IPS-20b (cell line): ENCODE measurements around the gene KRTAP10-10.

Experiments
- H3K27ac ChIP-seq: one replicate; pipeline ENCODE4 v1.5.1; 2013; ENCODE audit warnings: low read length
- H3K27me3 ChIP-seq: 2 replicates; pipeline ENCODE4 v1.6.1; 2013; ENCODE audit warnings: mild to moderate bottlenecking, low read length, inconsistent platforms; ENCODE audit not compliant: insufficient read depth
- H3K36me3 ChIP-seq: 2 replicates; pipeline ENCODE4 v1.6.1; 2013; ENCODE audit warnings: low read depth, mild to moderate bottlenecking, inconsistent platforms, low read length, moderate library complexity; ENCODE audit not compliant: insufficient read depth
- H3K4me1 ChIP-seq: 2 replicates; pipeline ENCODE4 v1.6.1; 2013; ENCODE audit warnings: mild to moderate bottlenecking, control low read depth, inconsistent platforms, low read length, moderate library complexity; ENCODE audit not compliant: insufficient read depth
- H3K4me3 ChIP-seq: 2 replicates; pipeline ENCODE4 v1.5.1; 2013; ENCODE audit warnings: mild to moderate bottlenecking, low read length, inconsistent platforms
- H3K9ac ChIP-seq: 2 replicates; pipeline ENCODE4 v1.6.1; 2013; ENCODE audit warnings: low read depth, mild to moderate bottlenecking, inconsistent platforms, low read length, moderate library complexity
- H3K9me3 ChIP-seq: 2 replicates; pipeline ENCODE4 v1.6.1; 2013; ENCODE audit warnings: mild to moderate bottlenecking, low read depth, low read length, inconsistent platforms; ENCODE audit not compliant: insufficient read depth

The KRTAP10-10 gene

DNA sequence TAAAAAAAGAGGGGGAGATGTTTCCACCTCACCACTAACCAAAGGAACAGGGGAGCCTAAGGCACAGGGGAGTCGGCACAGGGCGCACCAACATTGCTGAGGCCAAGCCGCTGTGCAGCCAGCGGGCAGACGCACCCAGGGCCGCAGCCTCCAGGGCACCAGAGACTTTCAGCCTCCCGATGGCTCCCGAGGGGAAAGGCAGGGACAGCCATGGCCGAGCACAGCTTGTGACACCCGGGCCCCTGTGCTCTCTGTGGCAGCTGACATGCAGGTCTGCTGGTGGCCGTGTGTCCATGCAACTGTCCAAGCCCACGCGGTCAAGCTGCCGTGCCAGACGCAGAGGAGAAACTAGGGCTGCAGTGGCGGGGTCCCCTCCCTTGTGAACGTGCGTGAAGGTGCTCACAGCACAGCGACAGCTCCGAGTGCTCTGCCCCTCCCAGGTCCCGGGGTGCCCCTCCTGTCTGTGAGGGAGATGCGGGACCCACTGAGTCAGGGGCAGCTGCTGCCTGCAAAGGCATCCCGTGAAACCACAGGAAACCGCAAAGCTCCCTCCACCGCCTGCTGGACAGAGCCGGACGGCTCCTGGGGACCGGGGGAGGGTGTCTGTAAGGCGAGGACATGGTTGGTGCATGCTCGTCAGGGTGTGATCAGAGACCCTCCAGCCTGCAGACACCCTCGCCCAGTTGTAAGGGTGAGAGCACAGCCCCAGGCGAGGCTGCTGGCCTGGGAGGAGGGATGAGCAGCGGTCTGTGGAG is 11.6 kb downstream of the KRTAP10-10 start:
- Histone ChIP-seq H3K4me1 (no peaks in the 10 kb centered on the region; the same call in 1 of the 2 replicates), H3K36me3 (no peaks in the 10 kb centered on the region), H3K4me3 (no peak overlapping the region), H3K9ac (no peak overlapping the region), H3K27ac (no peak overlapping the region), H3K27me3 (no peaks in the 10 kb centered on the region), H3K9me3 (peaks cover 12% of the 10 kb centered on the region; the same call in 1 of the 2 replicates)

DNA sequence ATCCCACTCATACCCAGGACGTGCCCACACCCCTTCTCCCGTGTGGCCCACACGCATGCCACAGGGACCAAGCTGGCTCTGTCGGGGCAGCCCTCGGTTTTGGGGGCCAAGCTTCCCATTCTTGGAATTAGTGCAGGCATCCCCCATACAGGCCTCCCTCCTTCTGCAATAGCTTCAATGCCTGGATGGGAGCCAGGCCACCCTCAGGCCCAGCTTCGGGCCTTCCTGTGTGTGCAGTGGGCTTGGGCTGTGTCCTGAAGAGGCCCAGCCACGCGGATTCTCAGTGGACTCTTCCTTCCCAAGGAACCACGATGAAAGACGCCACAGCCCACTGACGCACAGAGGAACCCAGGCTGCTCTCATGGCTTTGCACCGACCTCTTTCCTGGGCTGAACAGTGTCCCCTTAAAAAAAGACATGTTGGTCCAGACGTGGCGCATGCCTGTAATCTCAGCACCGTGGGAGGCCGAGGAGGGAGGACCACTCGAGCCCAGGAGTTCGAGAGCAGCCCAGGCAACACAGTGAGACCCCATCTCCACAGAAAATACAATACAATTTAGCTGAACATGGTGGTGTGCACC is 12.5 kb downstream of the KRTAP10-10 start:
- peaks cover 7% of the 10 kb centered on the region; the same call in 1 of the 2 replicates for H3K9me3 ChIP-seq
- no peaks in the 10 kb centered on the region; the same call in 1 of the 2 replicates for H3K4me1 ChIP-seq
- H3K27me3 ChIP-seq, result no peaks in the 10 kb centered on the region
- H3K9ac ChIP-seq, result no peak overlapping the region
- H3K4me3 ChIP-seq, result no peak overlapping the region
- no peak overlapping the region for H3K27ac ChIP-seq
- H3K36me3 ChIP-seq, result no peaks in the 10 kb centered on the region

DNA sequence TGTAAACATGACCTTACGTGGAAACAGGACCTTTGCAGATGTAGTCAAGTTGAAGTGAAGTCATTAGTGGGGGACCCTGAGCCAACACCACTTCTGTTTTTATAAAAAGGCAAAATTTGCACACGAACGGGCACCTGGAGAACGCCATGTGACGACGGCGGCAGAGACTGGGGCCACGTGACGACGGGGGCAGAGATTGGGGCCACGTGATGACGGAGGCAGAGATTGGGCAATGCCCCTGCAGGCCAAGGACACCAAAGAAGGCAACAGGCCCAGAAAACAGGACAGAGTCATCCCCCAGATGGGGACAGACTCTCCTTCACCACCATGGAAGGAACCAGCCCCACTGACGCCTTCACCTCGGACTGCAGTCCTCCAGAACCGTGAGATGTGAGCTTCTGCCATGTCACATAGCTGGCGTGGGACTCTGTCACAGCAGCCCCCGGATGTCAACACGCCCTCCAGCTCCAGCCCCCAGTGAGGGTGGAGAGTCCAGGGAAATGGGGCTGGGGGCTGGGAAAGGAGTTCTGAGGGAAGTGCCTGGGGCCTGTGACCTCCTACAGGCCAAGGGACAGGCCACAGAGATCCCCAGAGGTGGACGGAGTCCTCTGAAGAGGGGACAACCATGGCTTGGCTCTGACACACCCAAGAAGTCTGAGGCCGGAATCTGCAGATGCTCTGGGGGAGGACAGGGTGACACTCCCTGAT is 13.3 kb downstream of the KRTAP10-10 start:
- H3K4me1 ChIP-seq, result no peaks in the 10 kb centered on the region; the same call in 1 of the 2 replicates
- no peak overlapping the region for H3K9ac ChIP-seq
- no peak overlapping the region for H3K4me3 ChIP-seq
- H3K27me3 ChIP-seq, result no peaks in the 10 kb centered on the region
- no peak overlapping the region for H3K27ac ChIP-seq
- no peaks in the 10 kb centered on the region for H3K9me3 ChIP-seq
- H3K36me3 ChIP-seq, result no peaks in the 10 kb centered on the region

DNA sequence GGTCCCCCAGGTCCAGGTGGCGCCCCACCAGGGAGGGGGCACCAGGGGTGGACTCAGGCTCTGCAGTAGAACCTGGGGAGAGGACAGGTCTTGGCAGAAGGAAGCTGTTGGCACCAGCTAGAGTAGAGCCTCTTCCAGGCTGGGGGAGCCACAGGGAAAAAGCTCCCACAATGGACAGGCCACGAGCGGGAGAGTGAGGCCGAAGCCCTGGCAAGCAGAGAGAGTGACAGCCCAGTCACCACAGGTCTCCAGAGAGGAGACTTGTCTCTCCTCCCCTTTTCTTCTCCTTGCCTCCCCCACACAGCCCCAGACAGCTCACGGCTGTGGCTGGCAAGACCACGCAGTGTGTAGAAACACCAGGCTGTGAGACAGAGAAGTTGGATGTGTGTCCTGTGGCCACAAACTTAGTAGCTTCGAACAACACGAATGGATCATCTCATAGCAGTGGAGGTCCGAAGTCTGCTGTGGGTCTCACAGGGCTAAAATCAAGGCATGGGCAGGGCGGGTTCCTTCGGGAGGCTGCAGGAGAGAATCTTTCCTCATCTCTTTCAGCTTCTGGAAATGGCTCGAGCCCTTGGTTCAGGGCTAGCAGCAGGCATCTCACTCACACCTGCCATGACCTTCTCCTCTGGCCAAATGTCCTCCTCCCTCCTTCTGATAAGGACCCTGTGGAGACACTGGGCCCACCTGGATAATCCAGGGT is 14.0 kb downstream of the KRTAP10-10 start:
- Histone ChIP-seq H3K9ac (no peak overlapping the region), H3K4me1 (no peaks in the 10 kb centered on the region; the same call in 1 of the 2 replicates), H3K9me3 (no peaks in the 10 kb centered on the region), H3K27ac (no peak overlapping the region), H3K27me3 (no peaks in the 10 kb centered on the region), H3K4me3 (no peak overlapping the region), H3K36me3 (no peaks in the 10 kb centered on the region)

DNA sequence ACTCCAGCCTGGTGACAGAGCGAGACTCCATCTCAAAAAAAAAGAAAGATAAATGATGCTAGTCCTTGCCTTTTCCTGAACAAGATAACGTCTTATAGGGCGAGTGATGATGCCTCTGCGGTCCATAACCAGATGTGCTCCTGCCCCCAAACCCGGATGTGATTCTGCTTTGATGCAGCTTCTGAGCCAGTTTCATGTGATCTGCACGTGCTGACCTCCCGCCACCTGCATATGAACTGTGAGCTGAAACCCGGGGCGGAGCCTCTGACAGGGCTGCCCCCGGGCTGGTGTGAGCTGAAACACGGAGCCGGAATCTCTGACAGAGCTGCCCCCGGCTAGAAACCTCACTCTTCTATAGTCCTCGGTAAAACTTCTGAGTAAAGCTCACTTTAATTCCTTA is 16.0 kb downstream of the KRTAP10-10 start:
- H3K9ac ChIP-seq, result no peak overlapping the region
- no peak overlapping the region for H3K4me3 ChIP-seq
- H3K4me1 ChIP-seq, result no peaks in the 10 kb centered on the region; the same call in 1 of the 2 replicates
- H3K27ac ChIP-seq, result no peak overlapping the region
- no peaks in the 10 kb centered on the region for H3K9me3 ChIP-seq
- H3K27me3 ChIP-seq, result no peaks in the 10 kb centered on the region
- H3K36me3 ChIP-seq, result no peaks in the 10 kb centered on the region

DNA sequence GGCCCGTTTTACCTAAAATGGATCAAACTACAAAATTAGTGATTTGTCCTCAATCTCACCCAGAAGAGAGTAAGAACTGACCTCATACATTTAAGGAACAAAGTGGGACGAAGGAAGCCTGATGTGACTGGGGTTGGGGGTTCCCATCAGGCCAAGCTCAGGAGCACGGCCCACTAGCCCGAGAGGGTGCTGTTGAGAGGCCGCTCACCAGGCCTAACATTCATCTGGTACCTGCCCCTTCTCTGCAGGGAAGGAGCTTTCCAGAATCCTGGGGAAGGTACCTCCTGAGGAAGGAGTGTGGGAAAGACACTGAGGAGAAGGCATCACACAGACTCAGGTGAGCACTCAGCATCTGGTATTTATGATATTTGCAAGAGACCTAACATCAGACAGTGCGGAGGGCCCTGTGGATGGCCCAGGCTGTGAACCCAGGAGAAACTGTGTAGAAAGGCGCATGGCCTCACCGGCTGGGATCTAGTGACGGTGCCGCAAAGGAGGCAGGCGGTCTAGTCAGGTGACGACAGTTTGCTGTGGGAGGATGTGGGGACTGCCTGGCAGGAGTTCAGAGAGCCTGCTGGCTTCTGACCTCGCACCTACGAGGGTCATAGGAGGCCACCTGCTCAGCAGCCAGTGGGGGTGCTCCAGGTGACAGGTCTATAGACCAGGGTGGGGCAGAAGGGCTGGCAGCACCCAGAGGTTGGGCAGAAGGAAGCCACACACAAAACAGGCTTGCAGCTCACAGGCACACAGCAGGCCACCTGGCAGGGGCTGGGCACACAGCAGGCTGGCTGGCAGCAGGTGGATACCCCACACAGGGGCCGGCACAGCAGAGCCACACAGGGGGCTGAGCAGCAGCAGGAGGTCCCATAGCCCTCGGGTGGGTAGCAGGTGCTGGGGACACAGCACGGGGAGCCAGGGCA is 16.8 kb downstream of the KRTAP10-10 start:
- Histone ChIP-seq H3K9me3 (no peaks in the 10 kb centered on the region), H3K4me3 (no peak overlapping the region), H3K4me1 (peaks cover under 1% of the 10 kb centered on the region; the same call in 1 of the 2 replicates), H3K36me3 (no peaks in the 10 kb centered on the region), H3K27me3 (no peaks in the 10 kb centered on the region), H3K27ac (no peak overlapping the region), H3K9ac (no peak overlapping the region)

DNA sequence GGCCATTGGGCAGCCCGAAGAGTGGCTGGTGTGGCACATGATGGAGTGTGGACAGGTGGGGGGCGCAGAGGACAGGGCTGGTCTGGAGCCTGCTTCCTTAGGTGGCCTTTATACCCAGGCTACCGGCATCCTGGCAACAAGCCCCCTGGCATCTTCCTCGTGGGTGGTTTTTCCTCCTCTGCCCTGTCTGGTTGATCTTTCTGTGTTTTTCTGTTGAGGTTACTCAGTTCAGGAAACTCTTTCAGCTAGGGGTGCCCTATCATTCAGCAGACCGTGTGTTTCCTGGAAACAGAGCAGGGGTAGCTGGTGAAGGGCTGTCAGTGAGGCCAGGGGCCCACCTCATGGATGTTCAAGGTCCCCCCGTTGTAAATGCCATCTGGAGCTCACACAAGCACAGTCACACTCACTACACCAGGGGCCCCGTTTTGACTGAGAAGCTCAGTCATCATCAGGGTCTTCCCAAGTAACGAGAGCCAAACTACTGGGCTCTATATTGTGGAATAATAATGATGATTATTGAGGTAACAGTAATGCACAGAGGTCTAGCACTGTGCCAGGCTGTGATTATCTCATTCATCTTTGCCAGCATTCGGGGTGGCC is 17.5 kb downstream of the KRTAP10-10 start, which contains the start of gene KRTAP12-4:
Gene KRTAP12-4 (minus strand): TSS at position 84 of the 600 bp plus-strand sequence. CDS start 45 bp downstream, at position 39.
- Histone ChIP-seq H3K4me3 (no peak within 1 kb of the TSS), H3K9ac (no peak within 1 kb of the TSS), H3K9me3 (no peaks in the 10 kb centered on the region), H3K27ac (no peak within 1 kb of the TSS), H3K4me1 (peaks cover 6% of the 10 kb centered on the region; the same call in 1 of the 2 replicates), H3K36me3 (no peaks in the 10 kb centered on the region), H3K27me3 (no peaks in the 10 kb centered on the region)

DNA sequence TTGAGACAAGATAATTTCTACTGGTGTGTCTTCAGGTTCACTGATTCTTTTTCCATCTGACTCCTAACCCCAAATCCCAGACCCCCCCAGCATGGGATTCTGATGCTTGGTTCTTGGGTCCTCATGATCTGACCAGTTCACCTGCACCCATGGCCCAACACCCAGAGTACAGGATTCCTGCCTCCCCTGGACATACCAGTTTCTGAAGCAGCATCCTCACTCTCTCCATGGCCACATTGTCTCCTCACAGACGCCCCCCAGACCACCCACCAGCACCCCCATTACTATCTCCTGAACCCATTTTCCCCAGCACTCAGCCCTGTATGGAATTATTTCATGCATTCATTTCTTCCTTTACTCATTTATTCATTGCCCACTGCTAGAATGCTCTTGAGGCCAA is 19.7 kb downstream of the KRTAP10-10 start:
- H3K4me3 ChIP-seq, result no peak overlapping the region
- H3K27ac ChIP-seq, result no peak overlapping the region
- no peak overlapping the region for H3K9ac ChIP-seq
- peaks cover 12% of the 10 kb centered on the region; the same call in 1 of the 2 replicates for H3K4me1 ChIP-seq
- H3K36me3 ChIP-seq, result no peaks in the 10 kb centered on the region
- no peaks in the 10 kb centered on the region for H3K27me3 ChIP-seq
- no peaks in the 10 kb centered on the region for H3K9me3 ChIP-seq

DNA sequence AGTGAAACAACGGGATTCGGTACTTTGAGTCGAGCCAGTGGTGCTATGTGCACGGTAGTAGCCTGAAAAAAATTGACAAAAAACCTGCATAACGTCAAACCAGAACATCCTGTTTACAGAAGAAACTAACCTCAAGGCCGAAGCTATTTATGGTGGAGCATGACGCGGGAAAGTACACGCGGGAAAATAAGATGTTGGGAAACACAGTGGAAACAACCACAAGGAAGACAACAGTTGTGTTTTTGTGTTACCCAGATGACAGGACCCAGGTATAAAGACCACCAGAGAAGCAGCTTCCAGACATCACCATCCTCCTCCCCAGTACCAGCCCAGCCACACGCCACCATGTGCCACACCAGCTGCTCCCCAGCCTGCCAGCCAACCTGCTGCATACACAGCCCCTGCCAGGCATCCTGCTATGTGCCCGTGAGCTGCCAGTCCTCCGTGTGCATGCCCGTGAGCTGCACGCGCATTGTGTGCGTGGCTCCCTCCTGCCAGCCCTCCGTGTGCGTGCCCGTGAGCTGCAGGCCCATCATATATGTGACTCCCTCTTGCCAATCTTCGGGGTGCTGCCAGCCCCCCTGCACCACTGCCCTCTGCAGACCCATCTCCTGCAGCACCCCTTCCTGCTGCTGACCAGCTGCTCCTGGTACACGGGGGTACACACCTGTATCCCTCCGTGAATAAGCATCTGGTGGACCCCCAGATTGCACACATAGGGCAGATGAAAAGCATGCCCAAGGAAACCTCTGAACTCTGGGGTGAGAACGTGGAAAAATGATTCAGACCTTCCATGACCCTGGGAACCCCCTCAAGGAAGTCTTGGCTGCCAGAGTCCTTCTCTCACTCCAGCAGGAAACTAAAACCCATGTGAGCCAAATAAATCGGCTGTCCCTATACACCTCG is 20.7 kb downstream of the KRTAP10-10 start, which contains the start of gene KRTAP12-3:
Gene KRTAP12-3 (plus strand): TSS at position 298 of the 906 bp plus-strand sequence. CDS start 48 bp downstream, at position 346.
- Histone ChIP-seq H3K4me1 (peaks cover 12% of the 10 kb centered on the region; the same call in 1 of the 2 replicates), H3K27ac (no peak within 1 kb of the TSS), H3K9ac (no peak within 1 kb of the TSS), H3K36me3 (no peaks in the 10 kb centered on the region), H3K4me3 (no peak within 1 kb of the TSS), H3K9me3 (no peaks in the 10 kb centered on the region), H3K27me3 (no peaks in the 10 kb centered on the region)
